Ureter (tissue), 1 donor: Measurements from ENCODE around the gene GRIN2A. TPM values are rescaled to one million over a fixed set of nuclear protein-coding genes. Genes with fewer than 3 reads are reported as not detected.
"Not testable (repeated sequence)": the region's sequence is repeated elsewhere in the genome, so short reads cannot be mapped to it uniquely, and the experiment has no call there.

ENCODE experiments used
- DNase-seq: peaks from one replicate; pipeline ENCODE4 v3.0.0-alpha.2; 2020; ENCODE audit warnings: low spot score
- total RNA-seq: library from RNA; stranded (reverse); gene quantifications from one replicate; pipeline ENCODE4 v1.2.4, GENCODE V29; 2023
- donor health status: DM: yes; HTN: yes; CAD: no.

Gene GRIN2A
- total RNA-seq, 1 donor from 2014 or later: 0.81 TPM

DNA sequence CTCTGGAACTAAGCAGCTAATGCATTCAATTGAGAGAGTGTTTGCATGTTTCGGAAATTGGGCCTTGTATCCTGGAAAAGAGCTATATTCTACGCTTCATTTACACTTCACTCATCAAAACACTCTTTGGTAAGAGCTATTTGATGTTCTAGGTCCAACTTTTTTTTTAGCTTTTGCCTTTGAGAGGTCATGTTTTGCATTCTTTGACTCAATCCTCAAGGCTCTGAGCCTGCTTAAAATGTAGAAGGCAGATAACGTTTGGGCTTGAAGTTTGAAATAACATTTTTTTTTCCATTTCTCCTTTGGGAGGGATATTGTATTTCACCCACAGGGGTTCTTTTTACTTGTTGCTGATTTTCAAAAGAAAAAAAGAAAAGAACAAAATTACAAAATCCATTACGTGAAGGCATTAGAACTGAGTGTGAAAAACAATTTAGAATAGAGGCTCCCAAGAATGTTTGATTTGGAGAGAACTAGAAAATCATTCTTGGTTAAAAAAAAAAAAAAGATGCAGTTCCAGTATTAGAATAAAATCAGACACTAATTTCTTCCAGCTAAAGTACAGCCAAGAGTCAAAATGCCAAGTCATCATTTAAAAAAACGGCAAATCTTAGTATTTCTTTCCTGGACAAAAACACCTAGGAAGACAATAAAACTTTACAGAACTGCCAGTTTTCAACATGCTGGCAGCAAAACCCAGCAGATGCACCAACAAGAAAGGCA is 268.5 kb downstream of the GRIN2A start:
- DNase-seq: no peak

GRCh38 chr16:9911989-9912388 is 270.2 kb downstream of the GRIN2A start:
- no peak for DNase-seq

DNA sequence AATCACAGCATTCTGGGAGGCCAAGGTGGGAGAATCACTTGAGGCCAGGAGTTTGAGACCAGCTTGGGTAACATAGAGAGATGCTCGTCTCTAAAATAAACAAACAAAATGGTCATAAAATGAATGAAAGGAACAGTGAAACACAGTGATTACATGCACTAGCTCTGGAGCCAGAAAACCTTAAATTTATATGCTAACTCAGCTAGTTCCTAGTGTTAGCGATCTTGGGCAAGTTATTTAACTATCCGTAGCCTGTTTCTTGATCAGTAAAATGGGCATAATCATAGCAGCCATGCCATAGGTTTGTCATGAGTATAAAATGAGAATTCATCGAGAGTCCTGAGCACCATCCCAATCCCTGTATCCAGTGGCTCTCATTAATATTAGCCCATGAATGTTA is 271.0 kb downstream of the GRIN2A start:
- no peak for DNase-seq

DNA sequence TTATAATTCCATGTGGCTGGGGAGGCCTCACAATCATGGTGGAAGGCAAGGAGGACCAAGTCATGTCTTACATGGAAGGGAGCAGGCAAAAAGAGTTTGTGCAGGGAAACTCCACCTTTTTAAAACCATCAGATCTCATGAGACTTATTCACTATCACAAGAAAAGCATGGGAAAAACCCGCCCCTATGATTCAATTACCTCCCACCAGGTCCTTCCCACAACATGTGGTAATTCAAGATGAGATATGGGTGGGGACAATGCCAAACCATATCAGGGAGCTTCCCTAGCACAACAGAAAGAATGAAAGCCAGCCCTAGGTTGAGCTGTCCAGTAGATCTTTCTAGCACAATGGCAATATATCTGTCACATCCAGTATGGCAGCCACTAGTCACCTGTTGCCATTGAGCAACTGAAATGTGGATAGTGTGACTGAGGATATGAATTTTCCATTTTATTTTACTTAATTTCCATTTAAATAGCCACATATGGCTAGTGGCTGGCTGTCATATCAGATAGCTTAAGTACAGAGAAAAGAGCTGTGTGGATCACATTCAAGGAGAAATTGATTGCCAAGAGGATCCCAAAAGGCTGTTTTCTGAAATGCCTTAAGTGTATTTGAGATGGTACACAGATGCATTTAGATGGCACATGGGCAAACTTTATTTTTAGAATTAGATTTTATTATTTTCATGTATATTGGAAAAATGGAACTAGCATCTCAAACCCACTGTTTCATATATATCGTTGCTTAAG is 273.0 kb downstream of the GRIN2A start:
- no peak for DNase-seq

DNA sequence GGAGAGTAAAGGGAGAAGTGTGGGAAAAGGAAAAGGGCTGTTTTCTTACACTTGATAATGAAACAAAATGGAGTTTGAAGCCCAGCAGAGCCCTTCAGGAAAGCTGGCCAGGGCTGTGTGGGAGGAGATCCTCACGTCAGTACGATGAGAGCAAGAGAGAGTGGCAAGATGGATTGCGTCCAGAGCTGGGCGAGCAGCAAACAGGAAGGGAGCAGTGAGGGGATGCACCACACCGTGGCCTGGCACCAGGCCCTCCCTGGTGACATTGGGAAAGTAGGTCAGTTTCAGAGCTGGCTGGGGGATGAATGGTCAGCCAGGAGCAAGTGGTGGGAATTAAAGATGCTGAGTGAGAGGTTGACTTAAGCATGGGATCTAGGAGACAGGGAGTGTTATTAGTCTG is 273.6 kb downstream of the GRIN2A start:
- no peak for DNase-seq

GRCh38 chr16:9907752-9908151 is 274.5 kb downstream of the GRIN2A start:
- no peak for DNase-seq

DNA sequence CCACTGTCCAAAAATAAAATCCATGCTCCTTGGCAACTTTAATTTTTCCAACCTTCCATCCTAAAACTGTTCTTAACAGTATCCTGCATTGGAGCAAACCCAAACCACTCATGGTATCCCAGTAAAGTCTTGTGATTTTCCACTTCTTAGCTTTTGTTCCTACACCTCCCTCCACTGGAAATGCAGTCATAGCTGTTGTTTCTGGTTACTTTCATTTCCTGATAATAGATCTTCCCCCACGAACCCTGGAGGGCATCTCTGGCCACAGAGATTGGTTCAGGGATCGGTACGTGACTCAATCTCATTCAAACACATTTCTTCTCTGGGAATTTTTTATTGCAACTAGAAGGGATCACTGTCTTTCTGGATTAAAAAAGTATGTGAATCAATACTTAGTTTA is 276.0 kb downstream of the GRIN2A start:
- no peak for DNase-seq

- DNase-seq: no peak
These were observed 277.7 kb downstream of the GRIN2A start for GRCh38 chr16:9904526-9904925.

- no peak for DNase-seq
These were observed 281.7 kb downstream of the GRIN2A start for GRCh38 chr16:9900576-9900975.

DNA sequence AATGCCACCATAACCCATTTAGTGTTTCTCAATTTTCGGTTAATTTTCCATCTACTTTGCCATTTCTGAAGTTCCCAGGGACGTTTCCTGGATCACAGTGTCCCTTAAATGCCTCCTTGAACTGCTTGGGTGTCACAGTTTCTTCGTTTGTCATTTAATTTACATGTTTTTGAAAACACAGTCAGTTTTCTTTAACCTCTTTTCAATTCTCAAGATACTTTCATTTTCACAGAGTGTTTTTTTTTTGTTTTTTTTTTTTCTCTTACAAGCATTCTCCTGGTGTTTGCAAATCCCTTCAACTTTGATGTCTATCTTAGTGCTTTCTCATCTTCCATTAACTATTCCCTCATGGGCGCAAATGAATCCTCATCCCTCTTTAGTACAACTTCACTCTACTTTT is 283.7 kb downstream of the GRIN2A start:
- DNase-seq: no peak

GRCh38 chr16:9898124-9898523 is 284.1 kb downstream of the GRIN2A start:
- no peak for DNase-seq

DNA sequence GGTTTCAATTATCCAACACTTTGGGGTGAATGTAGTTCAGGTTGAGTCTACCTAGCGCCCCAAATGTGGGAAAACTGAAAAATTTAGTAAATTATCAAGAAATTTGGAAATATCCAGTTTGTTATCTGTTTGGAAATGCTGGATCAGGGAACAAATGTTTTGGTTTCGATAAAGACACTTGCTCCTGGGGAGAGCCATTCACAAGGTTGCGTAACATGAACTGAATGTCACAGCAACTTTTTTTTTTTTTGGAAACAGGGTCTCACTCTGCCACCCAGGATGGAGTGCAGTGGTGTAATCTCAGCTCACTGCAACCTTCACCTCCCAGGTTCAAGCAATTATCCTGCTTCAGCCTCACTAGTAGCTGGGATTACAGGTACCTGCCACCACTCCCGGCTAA is 286.4 kb downstream of the GRIN2A start:
- DNase-seq: no peak

DNA sequence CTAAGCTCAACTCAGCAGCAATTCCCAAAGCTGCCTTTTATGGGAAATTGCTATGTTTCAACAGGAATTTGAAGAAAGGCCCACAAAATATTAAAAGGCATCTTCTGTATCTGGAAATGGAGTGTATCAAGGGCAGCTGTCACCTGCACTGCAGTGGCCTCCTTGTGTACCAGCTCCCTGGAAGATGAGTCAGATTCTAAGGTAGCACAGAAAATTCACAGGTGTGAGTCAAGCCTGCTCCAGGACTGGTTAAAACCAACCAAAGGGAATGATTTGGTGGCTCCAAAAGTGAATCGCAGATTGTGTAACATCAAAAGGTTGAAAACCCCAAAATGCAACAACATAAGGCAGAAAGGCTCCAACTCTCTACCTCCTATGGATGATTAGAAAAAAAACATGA is 296.4 kb downstream of the GRIN2A start:
- no peak for DNase-seq

- DNase-seq: no peak
These were observed 296.8 kb downstream of the GRIN2A start for GRCh38 chr16:9885467-9885866.

DNA sequence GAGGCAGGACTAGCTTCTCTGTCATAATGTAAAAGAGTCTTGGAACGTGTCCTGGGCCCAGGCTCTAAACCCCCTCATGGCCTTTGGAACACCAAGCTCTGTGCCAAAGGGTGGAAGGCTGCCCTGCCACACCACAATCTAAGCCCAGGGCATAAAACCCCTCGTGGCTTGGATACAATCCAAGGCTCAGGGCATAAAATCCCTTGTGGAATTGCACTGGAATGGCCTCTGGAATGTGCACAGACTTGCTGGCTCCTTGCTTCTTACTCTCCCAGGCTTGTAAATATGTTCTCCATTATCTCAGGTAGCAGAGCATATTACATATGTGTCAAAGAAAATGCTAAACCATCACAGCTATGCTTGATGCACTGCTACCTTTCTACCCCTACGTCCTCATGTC is 306.2 kb downstream of the GRIN2A start:
- not testable (repeated sequence) for DNase-seq

GRCh38 chr16:9874219-9874618 is 308.0 kb downstream of the GRIN2A start:
- no peak for DNase-seq

GRCh38 chr16:9870962-9871361 is 311.3 kb downstream of the GRIN2A start:
- no peak for DNase-seq

GRCh38 chr16:9869776-9870175 is 312.5 kb downstream of the GRIN2A start:
- DNase-seq: no peak

GRCh38 chr16:9868606-9869149 is 313.6 kb downstream of the GRIN2A start:
- no peak for DNase-seq

- DNase-seq: no peak
These were observed 315.1 kb downstream of the GRIN2A start for GRCh38 chr16:9867176-9867575.

GRCh38 chr16:9864461-9864860 is 317.8 kb downstream of the GRIN2A start:
- DNase-seq: no peak

GRCh38 chr16:9862327-9862726 is 319.9 kb downstream of the GRIN2A start:
- no peak for DNase-seq

- DNase-seq: no peak
These were observed 321.4 kb downstream of the GRIN2A start for GRCh38 chr16:9860876-9861275.
